RWPE1 (cell line): ENCODE results near the gene FXYD7.
"Not testable (repeated sequence)": the region's sequence is repeated elsewhere in the genome, so short reads cannot be mapped to it uniquely, and the experiment has no call there.

Experiments
- CTCF ChIA-PET: fragments of 350-600 bp; sonication (Branson Sonifier 250); formaldehyde crosslinking; extraction: SDS; loops from one replicate; lab custom pipeline; 2021; lab: Yijun Ruan, JAX
- POLR2A ChIA-PET: fragments of 400-600 bp; formaldehyde crosslinking; extraction: SDS; loops from one replicate; lab custom pipeline; 2020; ENCODE audit warnings: antibody characterized with exemption; ENCODE audit not compliant: low non-redundant PET; lab: Yijun Ruan, JAX
- DNase-seq: peaks from one replicate; pipeline ENCODE4 v3.0.0; 2012; ENCODE audit warnings: low spot score
- H3K27ac ChIP-seq: fragments of 450-650 bp; 2 replicates; pipeline ENCODE4 v1.5.1; 2017
- CTCF ChIP-seq: fragments of 450-650 bp; conservative IDR thresholded peaks from 2 replicates; pipeline ENCODE4 v1.5.1; 2017; ENCODE audit warnings: low read depth, mild to moderate bottlenecking

The FXYD7 gene

GRCh38 chr19:35125749-35126623, 17.1 kb upstream of the FXYD7 start:
- POLR2A ChIA-PET: interaction anchor here (1.0 kb wide), 1 partner anchor 8 kb away, joined by 3 read pairs; the partner anchor contains the start of gene LGI4

DNA sequence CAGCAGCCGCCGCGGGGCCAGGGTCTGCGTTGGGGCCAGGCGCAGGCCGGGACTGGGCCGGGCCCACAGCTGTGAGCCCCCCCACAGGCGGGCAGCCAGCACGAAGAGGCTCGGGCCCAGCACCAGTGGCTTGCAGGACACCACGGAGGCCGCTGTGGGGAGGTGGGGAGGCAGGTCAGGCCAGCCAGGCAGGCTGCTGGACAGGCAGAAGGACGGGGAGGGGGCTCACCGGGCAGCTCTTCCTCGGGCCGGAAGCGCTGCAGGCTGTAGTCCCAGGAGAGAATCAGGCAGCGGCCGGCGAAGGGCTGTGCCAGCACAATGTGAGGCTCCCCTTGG, 16.5 kb upstream of the FXYD7 start:
- TF ChIP-seq CTCF: no peak
- no peak overlapping the region for H3K27ac ChIP-seq
- POLR2A ChIA-PET: no interaction called here
- CTCF ChIA-PET: interaction anchor here (0.7 to 1.2 kb wide), 3 partner anchors 8 to 12 kb away, joined by 3 to 5 read pairs (median 4); partner anchors contain the start of gene LGI4
- DNase-seq: no peak

More at GRCh38 chr19:35125749-35126623, 17.1 kb upstream of the FXYD7 start:
- CTCF ChIA-PET: interaction anchor here (0.7 to 2.4 kb wide), 5 partner anchors 9 to 11 kb away, joined by 3 to 8 read pairs (median 5); partner anchors contain the start of gene LGI4
- peak overlapping the region; percentile 100 for H3K27ac ChIP-seq
- TF ChIP-seq CTCF: no peak
- no peak for DNase-seq

- POLR2A ChIA-PET: no interaction called here
- CTCF ChIA-PET: interaction anchor here (0.6 to 1.1 kb wide), 4 partner anchors 11 to 247 kb away, joined by 3 to 4 read pairs (median 4); no protein-coding TSS in a partner anchor
- peak overlapping the region; percentile 56 for H3K27ac ChIP-seq
- TF ChIP-seq CTCF: no peak
- DNase-seq: no peak
Measured at GRCh38 chr19:35127871-35128270, 15.2 kb upstream of the FXYD7 start.

GRCh38 chr19:35128398-35129057, 14.5 kb upstream of the FXYD7 start:
- CTCF ChIA-PET: interaction anchor here (0.6 to 1.1 kb wide), 3 partner anchors 32 to 248 kb away, joined by 3 to 4 read pairs (median 4); no protein-coding TSS in a partner anchor
- POLR2A ChIA-PET: no interaction called here
- no peak for TF ChIP-seq CTCF
- H3K27ac ChIP-seq: peak overlapping the region; percentile 56
- no peak for DNase-seq

GRCh38 chr19:35129724-35130274, 13.3 kb upstream of the FXYD7 start:
- POLR2A ChIA-PET, DNase-seq: not testable (repeated sequence)
- CTCF ChIA-PET: interaction anchor here (0.5 kb wide), 1 partner anchor 85 kb away, joined by 3 read pairs; no protein-coding TSS in a partner anchor
- H3K27ac ChIP-seq: peak overlapping the region; percentile 65

DNA sequence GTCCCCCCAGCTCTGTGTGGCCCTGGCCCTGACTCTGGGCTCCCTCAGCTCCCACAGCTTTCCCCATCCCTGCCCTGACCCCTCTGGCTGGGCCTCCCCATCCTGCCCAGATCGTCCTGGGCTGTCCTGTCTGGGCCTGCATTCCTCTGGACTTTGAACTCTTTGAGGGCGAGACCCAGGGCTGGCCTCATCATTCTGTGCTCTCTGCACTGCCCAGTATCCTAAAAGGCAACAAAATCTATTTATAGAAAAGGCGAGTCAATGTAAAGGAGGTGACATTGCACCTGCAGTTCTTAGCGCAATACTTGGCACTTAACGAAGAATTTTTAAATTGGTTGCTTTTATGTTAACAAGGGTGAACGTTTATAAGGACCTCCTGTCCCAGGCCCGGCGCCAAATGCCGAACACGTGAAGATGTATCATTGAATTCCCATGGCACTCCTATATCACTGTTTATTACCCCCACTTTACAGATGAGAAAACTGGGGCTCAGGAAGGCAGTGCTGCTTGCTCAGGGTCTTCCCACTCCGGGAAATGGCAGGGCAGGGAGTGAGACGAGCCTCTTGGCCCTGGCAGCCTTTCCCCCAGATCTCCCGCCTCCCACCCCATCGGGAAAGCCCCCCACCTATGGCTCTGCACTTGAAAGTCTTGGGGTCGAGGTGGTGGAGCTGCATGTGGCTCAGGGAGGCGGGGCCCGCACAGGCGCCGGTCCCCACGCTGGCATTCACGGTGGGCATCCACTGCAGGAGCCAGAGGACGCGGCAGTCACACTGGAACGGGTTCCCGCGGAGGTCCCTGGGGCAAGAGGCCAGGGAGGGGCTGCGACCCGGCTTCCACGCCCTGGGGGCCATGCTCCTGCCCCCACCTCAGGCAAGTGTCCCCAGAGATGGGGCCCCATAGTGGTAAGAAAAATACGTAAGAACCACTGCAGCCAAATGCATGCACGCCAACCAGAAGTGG, 12.0 kb upstream of the FXYD7 start:
- peak overlapping the region; percentile 65 for H3K27ac ChIP-seq
- ChIA-PET CTCF (interaction anchor here (0.6 kb wide), 1 partner anchor 64 kb away, joined by 6 read pairs; no protein-coding TSS in a partner anchor), POLR2A (no interaction called here)
- DNase-seq: no peak
- no peak for TF ChIP-seq CTCF
